Measurements from ENCODE around the gene TRIM17. TPM values are rescaled to one million over a fixed set of nuclear protein-coding genes. Genes with fewer than 3 reads are reported as not detected.

Gene TRIM17
- total RNA-seq, 2 donors from 2014 or later, result not detected

- Histone ChIP-seq H3K9me3 (no peaks in the 10 kb centered on the region), H3K36me3 (peaks cover 13% of the 10 kb centered on the region), H3K4me3 (no peak overlapping the region), H3K4me1 (peaks cover 0 to 8% of the 10 kb centered on the region in 2 donors), H3K27ac (peak overlapping the region; percentile 79 to 93), H3K27me3 (no peaks in the 10 kb centered on the region)
- DNase-seq (ENCODE audit: low spot score), result no peak
- TF ChIP-seq CTCF (IDR thresholded peaks at IDR 0.05), result no peak
Observed at GRCh38 chr1:228358764-228359612, 57.7 kb downstream of the TRIM17 start.

- peak overlapping the region; percentile 79 to 93 for H3K27ac ChIP-seq
- DNase-seq (ENCODE audit: low spot score), result no peak
Observed at GRCh38 chr1:228358039-228358763, 58.5 kb downstream of the TRIM17 start.

More at GRCh38 chr1:228358039-228358763, 58.5 kb downstream of the TRIM17 start:
- peaks cover 14% of the 10 kb centered on the region for H3K36me3 ChIP-seq
- H3K9me3 ChIP-seq, result no peaks in the 10 kb centered on the region
- no peak overlapping the region for H3K4me3 ChIP-seq
- TF ChIP-seq CTCF (IDR thresholded peaks at IDR 0.05), result no peak
- no peaks in the 10 kb centered on the region for H3K27me3 ChIP-seq
- peaks cover 0 to 8% of the 10 kb centered on the region in 2 donors for H3K4me1 ChIP-seq

Small RNA genes within 50 kb of the gene (microRNA-seq; reads per million reads assigned to microRNA genes)
- gene MIR4666A (ENCODE audit: borderline number of aligned reads in 2 of 2, borderline replicate concordance in 1 of 2) (0 reads per million in 2 donors), gene MIR6742 (ENCODE audit: borderline number of aligned reads in 2 of 2, borderline replicate concordance in 1 of 2) (0 reads per million in 2 donors)

Other genes with a start within 250 kb of the TRIM17 start
- 100 to 1,000 TPM; 159 to 317 TPM for gene OBSCN, start 208.8 kb downstream of the TRIM17 start, total RNA-seq
- gene TRIM11, start 10.0 kb downstream of the TRIM17 start, total RNA-seq, result 1 to 10 TPM; 5.5 to 9.8 TPM
- 10 to 100 TPM; 35.3 to 35.6 TPM for gene RNF187, start 70.5 kb upstream of the TRIM17 start, total RNA-seq